Astrocyte of the cerebellum (primary cell): ENCODE results near the gene ATRNL1.

ENCODE experiments used
- DNase-seq: peaks from one replicate; pipeline ENCODE4 v3.0.0-alpha.2; 2011; ENCODE audit warnings: low read depth
- H3K4me3 ChIP-seq: 2 replicates; pipeline ENCODE4 v1.5.1; 2011; ENCODE audit warnings: mild to moderate bottlenecking, low read depth, low read length, moderate library complexity
- in situ Hi-C: cut with HindIII; loops from 2 replicates; pipeline ENCODE4 v1.10.0; 2017; ENCODE audit warnings: low sequenced_read_pairs
- TF ChIP-seq, protein P1 (sequence below): IDR thresholded peaks from 2 replicates; pipeline ENCODE4 v1.5.1; 2012; ENCODE audit warnings: low read length, low read depth, moderate library complexity, mild to moderate bottlenecking; ENCODE audit errors: missing control alignments

The ATRNL1 gene

DNA sequence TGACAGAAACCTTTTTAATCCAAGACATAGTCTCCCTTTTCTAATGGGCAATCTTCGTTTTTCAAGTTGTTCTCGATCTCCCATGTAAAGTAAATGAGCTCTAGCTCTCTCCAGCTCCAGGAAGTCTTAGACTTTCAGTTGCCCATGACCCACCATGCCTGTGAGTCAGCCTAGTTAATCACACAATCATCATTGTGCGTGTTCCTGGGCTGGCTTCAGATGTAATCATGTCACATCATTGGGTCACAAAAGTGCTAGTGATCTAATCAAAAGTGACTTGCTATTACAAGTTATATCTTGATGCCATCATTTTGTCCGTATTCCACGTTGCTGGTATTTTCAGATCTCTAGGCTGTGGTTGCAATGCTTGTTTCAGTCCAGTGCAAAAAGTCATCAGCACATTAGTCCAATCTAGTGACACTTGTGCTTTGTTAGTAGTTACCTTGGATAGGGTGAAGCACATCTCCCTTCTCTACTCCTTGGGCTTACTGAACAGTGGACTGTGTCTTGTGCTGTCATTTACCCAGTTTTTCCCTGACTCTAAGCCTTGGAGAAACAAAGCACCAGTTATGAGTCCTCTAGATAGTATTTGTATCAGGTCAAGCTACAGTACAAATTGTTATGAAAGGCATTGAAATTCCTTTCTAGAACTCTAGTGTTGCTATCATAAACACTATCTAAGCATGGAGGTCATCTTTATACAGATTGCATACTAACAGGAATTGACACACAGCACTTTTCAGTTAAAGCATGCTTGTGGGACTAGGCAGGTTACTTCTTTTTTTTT lies 863.3 kb downstream of the ATRNL1 start:
- in situ Hi-C loops: no loop called here
- TF ChIP-seq, protein P1, sequence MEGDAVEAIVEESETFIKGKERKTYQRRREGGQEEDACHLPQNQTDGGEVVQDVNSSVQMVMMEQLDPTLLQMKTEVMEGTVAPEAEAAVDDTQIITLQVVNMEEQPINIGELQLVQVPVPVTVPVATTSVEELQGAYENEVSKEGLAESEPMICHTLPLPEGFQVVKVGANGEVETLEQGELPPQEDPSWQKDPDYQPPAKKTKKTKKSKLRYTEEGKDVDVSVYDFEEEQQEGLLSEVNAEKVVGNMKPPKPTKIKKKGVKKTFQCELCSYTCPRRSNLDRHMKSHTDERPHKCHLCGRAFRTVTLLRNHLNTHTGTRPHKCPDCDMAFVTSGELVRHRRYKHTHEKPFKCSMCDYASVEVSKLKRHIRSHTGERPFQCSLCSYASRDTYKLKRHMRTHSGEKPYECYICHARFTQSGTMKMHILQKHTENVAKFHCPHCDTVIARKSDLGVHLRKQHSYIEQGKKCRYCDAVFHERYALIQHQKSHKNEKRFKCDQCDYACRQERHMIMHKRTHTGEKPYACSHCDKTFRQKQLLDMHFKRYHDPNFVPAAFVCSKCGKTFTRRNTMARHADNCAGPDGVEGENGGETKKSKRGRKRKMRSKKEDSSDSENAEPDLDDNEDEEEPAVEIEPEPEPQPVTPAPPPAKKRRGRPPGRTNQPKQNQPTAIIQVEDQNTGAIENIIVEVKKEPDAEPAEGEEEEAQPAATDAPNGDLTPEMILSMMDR: no peak
- no peak for DNase-seq
- no peak overlapping the region for H3K4me3 ChIP-seq

DNA sequence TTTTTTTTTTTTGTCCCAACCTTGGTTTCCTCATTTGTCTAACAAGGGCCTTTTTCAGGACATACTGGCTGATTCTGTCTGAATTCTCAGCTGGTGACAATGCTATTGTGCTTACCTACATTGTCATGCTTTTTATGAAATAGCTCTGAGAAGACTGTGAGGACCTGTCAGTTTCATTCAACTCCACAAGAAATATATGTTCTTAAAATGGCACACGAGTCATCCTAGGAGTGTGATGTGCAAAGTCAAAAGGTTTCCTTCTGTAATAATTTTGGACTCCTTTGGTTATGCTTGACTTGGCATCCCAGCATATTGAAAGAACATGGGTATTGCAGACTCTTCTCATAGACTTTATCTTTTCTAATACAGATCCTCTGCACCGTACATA lies 863.8 kb downstream of the ATRNL1 start:
- DNase-seq: no peak
- H3K4me3 ChIP-seq: no peak overlapping the region
- in situ Hi-C loops: no loop called here
- TF ChIP-seq, protein P1: no peak

DNA sequence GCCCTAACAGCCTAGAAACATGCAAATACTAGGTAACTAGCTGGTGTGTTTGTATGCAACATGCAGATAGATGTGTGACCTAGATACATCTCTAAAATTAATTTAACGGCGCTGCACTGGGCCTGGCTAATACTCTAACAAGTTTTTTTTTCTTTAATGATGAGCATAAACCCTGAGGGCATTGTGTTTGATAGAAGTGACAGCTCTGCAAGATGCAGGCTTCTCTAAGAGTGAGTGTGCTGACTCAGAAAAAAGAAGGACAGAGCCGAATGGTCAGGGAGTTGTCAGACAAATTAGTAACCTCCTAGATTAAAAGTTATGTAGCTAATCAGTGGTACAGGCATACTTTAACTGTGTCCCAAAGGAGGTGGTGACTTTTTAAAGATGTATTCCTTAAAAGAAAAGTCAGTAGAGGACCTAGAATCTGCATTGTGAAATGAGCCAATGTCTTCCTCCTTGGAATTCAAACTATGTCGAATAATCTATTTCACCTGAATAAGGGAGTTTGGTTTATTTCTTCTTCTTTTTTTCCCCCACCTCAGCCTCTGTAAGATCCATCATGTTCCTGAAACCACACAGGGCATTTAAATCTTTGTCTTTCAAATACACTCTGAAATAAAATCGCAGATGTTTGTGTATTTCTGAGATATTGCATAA lies 864.7 kb downstream of the ATRNL1 start:
- no peak for DNase-seq
- TF ChIP-seq, protein P1: no peak
- H3K4me3 ChIP-seq: no peak overlapping the region
- in situ Hi-C loops: no loop called here

DNA sequence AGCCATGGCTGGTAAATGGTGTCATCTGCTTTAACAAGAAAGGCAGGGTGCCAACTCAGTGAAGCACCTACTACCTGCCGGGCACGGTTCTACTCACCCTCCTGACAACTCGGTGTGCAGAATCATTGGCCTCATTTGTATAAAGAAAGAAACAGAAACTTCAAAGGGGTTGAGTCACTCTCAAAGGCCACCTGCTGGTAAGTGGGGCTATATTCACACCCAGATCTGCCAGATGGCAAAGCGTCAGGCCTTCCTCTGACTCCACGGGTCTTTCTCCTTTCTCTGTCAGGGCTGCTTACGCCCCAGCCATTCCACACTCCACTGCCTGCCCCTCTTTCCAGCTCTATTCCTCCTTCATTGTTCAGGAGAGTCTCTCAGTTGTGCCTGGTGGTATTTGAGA lies 870.7 kb downstream of the ATRNL1 start:
- no peak overlapping the region for H3K4me3 ChIP-seq
- in situ Hi-C loops: no loop called here
- DNase-seq: peak; percentile 57
- TF ChIP-seq, protein P1: peak; percentile 51

DNA sequence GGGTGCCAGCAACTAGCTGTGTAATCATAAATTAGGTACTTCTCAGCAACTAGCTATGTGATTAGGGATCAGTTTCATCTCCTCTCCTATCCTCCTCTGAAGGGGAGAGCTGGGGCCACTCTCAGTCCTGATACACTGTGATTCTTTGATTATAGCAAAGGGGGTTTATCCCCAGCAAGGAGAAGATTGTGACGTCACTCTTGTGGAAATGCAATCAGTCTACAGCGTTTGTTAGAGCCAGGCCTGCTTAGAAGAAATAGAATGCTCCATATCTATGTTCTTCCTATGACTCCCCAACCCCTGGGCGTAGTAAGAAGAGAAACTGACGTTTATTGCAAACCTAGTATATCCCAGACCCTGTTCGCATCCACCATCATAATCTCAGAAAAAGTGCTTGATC lies 871.7 kb downstream of the ATRNL1 start:
- no peak overlapping the region for H3K4me3 ChIP-seq
- TF ChIP-seq, protein P1: no peak
- no peak for DNase-seq
- in situ Hi-C loops: no loop called here

DNA sequence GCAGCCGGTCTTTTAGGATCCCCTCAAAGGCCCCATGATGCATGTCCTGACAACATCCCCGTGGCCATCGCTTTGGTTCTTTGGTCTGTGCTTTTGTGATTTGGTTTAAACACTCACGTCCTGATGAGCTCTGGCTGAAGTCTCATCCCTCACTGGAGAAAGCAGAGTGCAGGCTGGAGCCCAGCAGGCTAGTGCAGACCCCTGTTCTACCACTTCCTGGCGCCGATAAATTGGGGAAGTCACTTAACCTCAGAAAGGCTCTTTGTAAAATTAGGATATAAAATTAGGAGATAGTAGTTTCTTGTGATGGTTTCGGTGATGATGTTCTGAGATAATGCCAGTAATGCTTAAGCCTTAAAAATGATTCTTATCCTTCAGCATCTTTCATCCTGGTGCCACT lies 872.2 kb downstream of the ATRNL1 start:
- TF ChIP-seq, protein P1: no peak
- no peak overlapping the region for H3K4me3 ChIP-seq
- in situ Hi-C loops: no loop called here
- DNase-seq: no peak
